T-helper 22 cell (primary cell): Measurements from ENCODE around the gene HOMER2.
"Not testable (repeated sequence)": the region's sequence is repeated elsewhere in the genome, so short reads cannot be mapped to it uniquely, and the experiment has no call there.

Source experiments
- DNase-seq: peaks from one replicate; pipeline ENCODE4 v3.0.0-alpha.2; 2020; ENCODE audit warnings: low read depth

The HOMER2 gene

DNA sequence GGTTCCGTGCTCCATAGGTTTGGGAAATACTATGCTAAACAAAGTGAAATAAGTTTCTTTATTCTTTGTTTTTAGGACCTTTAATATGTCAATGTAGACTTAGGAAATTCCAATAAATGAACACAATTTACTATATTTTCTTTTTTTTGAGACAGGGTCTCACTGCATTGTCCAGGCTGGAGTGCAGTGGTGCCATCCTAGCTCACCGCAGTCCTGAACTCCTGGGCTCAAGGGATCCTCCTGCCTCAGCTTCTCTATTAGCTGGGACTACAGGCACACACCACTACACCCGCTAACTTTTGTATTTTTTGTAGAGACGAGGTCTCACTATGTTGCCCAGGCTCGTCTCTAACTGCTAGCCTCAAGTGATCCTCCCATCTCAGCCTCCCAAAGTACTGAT lies 12.4 kb upstream of the HOMER2 start:
- DNase-seq, result no peak

- no peak for DNase-seq
Measured at GRCh38 chr15:82963471-82964341, 11.2 kb upstream of the HOMER2 start.

DNA sequence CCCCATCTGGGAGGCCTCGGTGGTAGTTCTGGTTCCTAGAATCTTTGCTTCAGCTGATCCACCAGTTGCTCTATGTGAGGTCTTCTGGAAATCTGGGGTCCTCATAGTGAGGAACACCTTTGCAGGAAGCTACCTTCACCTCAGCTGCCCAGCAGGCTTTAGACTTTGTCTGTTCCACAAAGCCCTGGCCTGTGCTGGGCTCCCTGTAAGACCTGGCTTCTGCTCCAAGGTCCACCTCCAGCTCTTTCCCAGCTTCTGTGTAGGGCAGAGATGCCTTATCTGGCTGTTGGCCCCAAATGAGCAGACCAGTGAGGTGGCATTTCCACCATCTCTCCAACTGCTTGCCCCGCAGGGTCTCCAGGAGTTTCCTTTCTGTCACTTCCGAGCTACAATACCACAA lies 8.2 kb upstream of the HOMER2 start:
- no peak for DNase-seq

GRCh38 chr15:82959423-82959822 lies 6.9 kb upstream of the HOMER2 start:
- no peak for DNase-seq

GRCh38 chr15:82958638-82959037 lies 6.1 kb upstream of the HOMER2 start:
- no peak for DNase-seq

DNA sequence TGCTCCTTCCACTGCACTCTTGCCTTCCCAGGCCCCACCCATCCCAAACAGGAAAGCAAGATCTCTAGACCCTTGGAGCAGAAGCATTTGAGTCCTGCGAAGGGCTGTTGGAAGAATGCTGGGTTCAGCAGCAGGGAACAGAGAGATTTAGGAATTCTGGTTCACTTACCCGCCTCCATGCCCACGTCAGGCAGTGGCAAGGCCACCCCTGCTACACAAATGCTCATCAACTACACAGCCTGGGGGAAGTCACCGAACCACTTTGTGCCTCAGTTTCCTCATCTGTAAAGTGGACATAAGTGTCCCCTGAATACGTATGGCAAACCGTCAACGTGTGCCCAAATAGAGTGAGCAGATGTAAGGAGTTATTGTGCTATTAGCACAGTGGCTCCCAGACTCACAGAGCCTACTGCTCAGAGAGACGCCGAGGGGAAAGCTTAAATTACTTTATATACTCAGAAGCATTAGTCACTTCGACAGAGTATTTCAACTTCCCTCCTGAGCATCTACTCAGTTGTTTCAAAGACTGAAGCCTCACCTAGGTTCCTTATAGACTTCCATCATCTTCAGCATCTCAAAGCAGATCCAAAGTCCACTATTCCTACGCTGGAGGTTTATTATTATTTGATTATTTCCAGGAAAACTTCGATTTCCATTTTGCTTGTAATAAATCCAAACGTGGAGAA lies 905 bp downstream of the HOMER2 start:
- DNase-seq, result no peak

- no peak for DNase-seq
Measured at GRCh38 chr15:82950746-82951370, 1.7 kb downstream of the HOMER2 start.

DNA sequence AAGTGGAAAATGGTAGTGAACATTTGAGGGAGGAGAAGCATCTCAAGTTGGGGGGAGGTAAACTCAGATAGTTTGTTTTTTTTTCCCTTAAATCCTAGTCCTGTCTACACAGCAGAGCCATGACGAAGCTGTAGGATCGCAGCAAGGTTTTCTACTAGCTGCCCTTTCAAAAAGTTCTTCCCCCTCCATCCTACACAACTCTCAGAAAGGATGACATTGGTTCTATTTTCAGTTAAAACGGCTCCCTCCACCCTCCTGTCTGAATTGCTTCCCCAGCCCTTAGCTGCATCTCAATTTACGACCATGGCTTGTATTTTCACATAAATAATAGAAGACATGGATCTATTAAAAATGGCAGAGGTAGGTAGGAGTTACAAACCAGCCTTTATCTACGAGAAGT lies 2.2 kb downstream of the HOMER2 start:
- no peak for DNase-seq

DNA sequence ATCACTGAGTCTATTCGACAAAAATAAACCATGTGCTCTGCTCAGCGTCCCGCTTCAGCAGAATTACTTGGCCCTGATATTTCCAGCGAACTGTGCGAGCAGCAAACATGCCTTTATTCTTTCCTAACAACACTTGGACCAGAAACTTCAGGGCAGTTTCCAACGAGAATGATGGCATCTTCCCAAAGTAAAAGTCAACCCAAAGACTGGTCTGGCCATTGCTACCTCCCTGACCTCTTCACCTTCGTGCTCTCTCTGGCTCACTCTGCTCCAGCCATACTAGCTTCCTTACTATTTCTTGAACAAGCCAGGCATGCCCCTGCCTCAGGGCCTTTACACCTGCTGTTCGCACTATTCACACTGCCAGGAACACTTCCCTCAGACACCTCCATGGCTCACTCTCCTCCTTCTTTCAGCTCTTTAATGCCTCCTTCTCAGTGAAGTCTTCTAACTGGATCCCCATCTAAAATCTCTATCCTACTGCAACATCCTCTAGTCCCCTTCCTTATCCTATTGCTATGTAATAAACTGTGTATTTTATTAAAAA lies 6.3 kb downstream of the HOMER2 start:
- no peak for DNase-seq

DNA sequence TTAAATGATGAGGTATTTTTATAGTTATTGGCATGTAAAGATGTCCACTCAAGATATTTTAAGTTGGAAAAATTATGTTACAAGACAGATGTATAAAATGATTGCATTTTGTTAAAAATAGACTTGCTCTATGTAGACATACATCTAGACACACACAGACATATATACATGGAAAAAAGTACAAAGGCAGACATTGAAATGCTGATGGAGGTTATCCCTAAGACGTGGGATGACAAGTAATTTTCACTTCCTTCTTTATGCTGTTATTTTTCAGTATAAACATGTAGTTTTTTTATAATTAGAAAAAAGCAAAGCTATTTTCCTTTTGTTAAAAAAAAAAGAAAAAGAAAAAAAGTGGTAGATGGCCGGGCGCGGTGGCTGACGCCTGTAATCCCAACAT lies 7.2 kb downstream of the HOMER2 start:
- DNase-seq, result no peak

- DNase-seq, result no peak
Measured at GRCh38 chr15:82944821-82945220, 7.7 kb downstream of the HOMER2 start.

DNA sequence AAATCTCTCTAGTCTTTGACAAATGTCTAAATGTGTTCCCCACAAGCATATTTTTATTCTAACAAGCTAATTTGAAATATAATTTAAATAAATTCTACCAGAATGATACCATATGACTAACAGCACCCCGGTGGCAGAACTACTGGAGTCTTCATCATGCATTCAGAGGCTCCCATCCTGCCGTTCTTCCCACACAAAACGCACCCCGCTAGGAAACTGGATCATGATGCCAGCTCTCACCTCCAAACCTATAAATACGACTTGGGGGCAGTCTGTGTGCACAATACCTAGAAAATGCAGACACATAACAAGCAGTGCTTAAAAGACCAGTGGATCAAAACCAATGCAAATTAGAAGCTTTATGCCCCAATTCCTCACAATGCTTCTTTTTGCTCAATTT lies 8.5 kb downstream of the HOMER2 start:
- DNase-seq, result no peak

DNA sequence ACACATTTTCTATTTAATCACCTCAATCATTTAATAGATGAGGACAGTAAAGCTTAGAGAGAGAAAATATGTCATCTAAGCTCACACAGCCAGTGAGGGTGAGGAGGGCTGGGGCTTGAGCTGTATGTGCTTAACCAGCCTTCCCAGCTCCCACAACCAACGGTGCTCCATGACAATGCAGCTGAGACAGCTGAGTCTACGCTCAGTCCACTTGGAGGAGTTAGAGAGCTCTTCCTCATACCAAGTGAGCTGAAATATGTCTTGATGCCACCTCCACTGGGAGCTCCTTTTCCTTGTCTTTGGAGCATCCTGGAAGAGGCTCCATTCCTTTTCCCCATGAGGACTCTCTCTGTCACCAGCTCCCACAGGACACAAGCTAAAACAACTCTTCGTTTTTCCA lies 9.3 kb downstream of the HOMER2 start:
- DNase-seq, result no peak

DNA sequence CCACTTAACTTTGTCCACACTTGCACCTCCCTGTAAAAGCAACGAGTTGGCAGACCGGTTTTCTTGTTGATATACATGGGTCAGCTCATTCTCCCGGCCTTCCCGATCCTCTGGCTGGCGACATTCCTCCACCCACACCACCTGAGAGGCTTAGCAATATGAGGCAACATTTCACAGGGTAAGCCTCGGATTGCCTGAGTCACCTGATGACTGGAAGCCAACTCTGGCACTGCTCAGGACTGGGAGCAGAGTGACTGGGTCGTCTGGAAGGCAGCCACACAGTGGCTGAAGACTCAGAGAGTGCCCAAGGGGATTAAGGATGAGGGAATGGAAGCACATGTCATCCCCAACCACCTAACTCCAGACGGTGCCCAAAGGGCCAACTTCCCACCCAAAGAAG lies 9.8 kb downstream of the HOMER2 start:
- DNase-seq, result no peak

DNA sequence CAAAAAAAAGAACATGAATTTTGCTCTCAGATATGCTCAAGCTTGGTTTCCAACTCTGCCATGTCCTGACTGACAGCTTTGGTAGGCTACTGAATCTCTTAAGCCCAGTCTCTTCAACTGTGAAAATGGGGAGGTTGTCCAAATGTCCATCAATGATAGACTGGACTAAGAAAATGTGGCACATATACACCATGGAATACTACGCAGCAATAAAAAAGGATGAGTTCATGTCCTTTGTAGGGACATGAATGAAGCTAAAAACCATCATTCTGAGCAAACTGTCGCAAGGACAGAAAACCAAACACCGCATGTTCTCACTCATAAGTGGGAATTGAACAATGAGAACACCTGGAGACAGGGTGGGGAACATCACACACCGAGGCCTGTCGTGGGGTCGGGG lies 12.8 kb downstream of the HOMER2 start:
- not testable (repeated sequence) for DNase-seq

- DNase-seq, result no peak
Measured at GRCh38 chr15:82937712-82938058, 14.8 kb downstream of the HOMER2 start.

GRCh38 chr15:82936966-82937711 lies 15.4 kb downstream of the HOMER2 start:
- no peak for DNase-seq

GRCh38 chr15:82935382-82935781 lies 17.1 kb downstream of the HOMER2 start:
- no peak for DNase-seq

GRCh38 chr15:82934100-82934880 lies 18.2 kb downstream of the HOMER2 start:
- no peak for DNase-seq

DNA sequence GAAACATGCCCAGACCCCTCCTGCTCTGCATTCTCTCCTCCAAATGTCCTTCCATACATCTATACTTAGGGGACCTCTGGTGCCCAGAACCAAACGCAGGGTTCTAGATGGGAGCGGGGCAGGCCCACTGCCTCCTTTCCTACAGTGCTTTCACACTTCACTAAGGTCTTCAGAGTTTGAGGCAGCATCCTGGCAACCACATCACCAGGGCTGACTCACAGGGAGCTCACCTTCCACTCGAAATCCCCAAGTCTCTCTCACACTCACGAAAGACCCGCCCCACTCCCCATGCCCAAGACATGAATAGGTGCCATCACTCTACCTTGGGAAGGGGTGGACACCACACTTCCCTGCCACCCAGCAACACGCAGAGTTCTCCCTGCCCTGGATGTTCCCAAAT lies 18.9 kb downstream of the HOMER2 start:
- no peak for DNase-seq

GRCh38 chr15:82931221-82931620 lies 21.3 kb downstream of the HOMER2 start:
- no peak for DNase-seq
